ENCODE data around the gene PXDN.
"Not testable (repeated sequence)": the region's sequence is repeated elsewhere in the genome, so short reads cannot be mapped to it uniquely, and the experiment has no call there.

Gene PXDN

GRCh38 chr2:1739322-1739957 is 4.9 kb downstream of the PXDN start:
- DNase-seq = no peak

- DNase-seq = no peak
These were observed 5.5 kb downstream of the PXDN start for GRCh38 chr2:1738646-1739302.

GRCh38 chr2:1738163-1738562 is 6.2 kb downstream of the PXDN start:
- no peak for DNase-seq

DNA sequence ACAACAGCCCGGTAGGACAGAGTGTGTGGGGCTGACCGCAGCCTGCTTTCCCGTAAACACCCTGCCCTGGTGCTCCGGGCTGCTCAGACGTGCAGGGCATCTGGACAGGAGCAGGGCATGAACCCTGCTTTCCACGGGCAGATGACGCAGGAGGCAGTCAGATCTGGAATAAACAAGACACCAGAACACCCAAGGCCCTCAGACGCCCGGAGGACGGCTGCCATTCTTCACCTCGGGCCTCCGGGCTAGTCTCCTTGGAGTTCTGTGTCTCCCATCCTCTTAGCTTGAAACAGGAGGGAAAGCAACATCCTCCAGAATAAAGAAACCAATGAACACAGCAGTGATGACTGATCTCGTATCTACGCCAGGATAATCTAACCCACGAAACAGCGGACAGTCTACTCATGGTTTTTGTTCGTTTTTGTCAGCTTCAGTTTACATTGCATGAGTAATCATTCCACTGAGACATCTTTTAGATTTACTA is 7.3 kb downstream of the PXDN start:
- DNase-seq = no peak

DNA sequence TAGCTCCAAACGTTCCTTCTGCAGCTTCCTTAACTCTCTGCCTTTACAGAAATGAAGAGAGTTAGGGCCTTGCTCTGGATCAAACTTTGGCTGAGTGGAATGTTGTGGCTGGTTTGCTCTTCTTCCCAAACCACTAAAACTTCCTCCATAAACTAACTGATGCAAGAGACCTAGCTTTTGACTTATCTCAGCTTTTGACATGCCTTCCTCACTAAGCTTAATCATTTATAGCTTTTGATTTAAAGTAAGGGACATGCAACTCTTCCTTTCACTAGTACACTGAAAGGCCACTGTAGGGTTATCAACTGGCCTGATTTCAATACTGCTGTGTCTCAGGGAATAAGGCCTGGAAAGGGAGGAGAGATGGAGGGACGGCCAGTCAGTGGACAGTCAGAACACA is 8.3 kb downstream of the PXDN start:
- no peak for DNase-seq

DNA sequence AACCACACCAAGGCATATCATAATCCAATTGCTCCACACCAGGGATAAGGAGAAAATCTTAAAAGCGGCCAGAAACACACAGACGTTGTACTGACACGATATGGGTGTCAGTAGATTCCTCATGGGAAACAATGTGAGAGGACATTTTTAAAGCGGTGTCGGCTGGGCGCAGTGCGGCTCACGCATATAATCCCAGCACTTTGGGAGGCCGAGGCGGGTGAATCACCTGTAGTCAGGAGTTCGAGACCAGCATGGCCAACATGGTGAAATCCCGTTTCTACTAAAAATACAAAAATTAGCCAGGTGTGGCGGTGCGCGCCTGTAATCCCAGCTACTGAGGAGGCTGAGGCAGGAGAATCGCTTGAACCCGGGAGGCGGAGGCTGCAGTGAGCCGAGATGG is 11.0 kb downstream of the PXDN start:
- not testable (repeated sequence) for DNase-seq

DNA sequence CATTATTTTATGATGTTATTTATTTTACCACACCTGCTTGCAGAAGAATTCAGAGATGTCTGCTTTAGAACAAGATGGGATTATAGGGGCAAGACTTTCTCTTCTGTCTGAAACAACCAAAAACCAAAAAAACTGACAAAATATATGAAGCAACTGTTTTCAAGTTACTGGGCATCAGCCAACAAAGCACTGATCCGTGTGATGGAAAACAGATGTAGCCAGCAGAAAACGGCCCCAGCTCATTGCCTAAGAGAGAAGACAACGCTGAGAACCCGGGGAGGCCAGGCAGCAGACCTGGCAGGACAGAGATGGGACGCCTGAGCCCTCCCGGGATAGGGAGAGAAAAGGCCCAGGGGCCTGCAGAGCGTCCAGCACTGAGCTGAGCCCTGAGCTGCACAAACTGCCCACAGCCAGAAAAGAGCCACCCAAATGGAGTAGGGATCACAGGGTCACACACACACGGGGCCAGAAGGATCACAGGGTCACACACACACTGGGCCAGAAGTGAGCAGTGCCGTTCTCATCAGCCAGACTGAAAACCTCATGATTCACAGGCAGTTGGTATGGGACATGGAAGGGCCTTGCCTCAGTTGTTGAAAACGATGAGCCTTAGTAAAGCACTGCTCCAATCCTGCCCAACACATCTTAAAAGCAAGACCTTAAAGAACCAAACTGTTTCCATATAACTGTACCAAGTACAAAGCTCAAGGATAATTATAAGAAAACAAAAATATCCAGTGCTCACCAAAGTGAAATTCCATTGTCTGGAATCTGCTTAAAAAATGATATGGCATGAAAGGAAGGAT is 12.1 kb downstream of the PXDN start:
- no peak for DNase-seq

GRCh38 chr2:1731447-1731962 is 12.8 kb downstream of the PXDN start:
- DNase-seq = no peak

- DNase-seq = no peak
These were observed 14.0 kb downstream of the PXDN start for GRCh38 chr2:1730015-1730927.

DNA sequence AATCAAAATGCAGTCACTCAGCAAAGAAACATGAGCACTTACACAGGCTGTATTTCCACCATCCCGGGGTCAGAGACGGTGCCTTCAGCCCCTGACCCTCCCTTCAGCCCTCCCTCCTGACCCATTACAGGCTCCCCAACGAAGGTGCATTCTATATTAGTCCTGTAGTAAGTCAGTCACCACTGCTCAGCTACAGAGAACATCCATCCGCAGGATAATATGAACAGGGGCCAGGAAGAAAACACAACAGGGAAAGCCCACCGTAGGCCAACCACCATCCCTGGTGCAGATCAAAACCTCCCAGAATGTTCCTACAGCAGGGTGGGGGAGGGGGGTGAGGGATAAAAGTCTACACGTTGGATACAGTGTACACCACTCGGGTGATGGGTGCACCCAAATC is 15.1 kb downstream of the PXDN start:
- DNase-seq = no peak

DNA sequence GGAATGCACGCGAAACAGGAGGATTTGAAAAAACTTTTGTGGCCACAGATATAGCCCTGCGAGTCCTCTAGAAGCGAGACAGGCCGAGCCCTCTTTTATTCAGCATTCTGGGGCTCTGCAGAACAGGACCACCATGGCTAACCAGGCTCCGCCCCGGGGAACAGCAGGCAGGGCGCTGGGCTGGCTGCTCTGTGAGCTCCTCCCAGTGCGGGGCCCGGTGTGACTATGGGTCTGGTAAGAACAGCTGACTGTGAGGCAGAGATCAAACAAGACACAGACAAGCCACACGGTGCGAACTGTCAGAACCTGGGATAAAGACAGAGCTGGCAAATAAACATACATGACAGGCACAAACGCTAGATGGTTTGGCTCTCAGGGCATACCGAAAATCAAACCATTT is 15.5 kb downstream of the PXDN start:
- no peak for DNase-seq

DNA sequence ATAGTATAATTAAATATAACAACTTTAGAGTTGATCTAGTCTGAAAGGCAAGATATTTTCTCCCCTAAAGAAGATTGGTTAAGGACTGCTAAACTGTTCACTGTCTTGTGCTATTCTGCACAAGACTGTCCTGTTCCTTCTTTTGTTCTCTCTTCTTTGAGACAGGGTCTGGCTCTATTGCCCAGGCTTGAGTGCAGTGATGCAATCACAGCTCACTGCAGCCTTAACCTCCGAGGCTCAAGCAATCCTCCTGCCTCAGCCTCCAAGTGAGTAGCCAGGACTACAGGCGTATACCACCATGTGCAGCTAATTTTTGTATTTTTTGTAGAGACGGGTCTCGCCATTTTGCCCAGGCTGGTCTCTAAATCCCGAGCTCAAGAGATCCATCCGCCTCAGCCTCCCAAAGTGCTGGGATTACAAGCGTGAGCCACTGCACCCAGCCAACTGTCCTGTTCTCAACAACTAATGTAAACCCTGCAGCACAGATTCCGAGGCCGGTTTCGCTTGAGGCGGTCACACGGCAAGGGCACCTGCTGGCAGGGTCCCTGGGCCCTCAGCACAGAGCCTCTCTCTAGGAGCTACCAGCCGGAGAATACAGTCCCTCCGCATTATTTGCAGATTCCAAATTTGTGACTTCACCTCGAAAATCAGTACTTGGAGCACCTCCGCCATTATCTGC is 16.4 kb downstream of the PXDN start:
- DNase-seq = no peak

- no peak for DNase-seq
These were observed 17.1 kb downstream of the PXDN start for GRCh38 chr2:1727101-1727771.

DNA sequence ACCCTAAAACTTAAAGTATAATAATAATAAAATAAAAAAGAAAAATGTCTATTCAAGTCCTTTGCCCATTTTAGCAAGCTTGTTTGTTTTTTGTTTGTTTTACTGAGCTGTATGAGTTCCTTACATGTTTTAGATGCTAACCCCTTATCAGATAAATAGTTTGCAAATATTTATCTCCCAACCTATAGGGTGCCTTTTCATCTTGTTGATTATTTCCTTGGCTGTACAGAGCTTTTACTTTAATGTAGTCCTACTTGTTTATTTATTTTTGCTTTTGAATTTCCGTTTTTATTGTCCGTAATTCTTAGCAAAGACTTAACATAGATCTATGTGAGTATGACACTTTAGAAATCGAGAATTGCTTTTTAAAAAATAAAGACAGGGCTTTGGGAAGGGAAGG is 17.8 kb downstream of the PXDN start:
- DNase-seq = no peak

DNA sequence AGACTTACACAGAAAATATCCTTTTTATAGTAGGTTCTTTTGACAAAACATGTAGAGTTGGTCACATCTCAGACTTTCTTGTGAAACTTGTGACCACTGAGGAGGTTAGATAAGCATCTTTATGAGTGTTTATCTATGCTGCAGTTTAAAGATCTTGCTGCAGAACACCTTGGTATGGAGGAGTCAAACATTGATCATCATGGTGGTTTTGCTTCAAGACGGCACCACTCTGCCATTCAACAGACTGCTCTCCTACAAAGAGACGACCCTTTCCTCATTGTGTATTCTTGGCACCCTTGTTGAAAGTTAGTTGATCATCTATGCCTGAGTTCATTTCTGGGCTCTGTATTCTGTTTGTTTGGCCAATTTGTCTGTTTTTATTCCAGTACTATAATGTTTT is 20.0 kb downstream of the PXDN start:
- DNase-seq = not testable (repeated sequence)

DNA sequence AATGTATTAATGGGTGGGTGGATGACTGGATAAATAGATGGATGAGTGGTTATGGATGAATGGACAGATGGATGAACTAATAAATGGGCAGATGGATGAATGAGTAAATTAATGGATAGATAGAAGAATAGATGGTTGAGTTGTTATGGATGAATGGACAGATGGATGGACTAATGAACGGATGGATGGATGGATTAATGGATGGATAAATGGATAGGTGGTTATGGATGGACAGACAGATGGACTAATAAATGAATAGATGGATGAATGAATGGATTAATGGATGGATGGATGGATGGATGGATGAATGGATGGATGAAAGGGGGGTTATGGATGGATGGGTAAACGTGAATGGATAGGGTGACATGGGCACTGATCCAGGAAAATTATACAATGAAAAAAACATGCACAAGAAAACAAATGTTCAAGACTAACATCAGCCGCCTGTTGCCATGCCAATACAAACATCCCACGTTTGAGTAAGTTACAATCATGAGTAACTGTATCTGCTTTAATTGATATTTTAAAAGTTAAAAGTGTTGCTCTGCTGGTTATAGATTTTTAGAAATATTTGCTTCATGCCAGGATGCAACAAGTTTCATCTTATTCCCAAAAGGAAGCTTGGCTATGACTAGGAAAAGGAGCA is 20.8 kb downstream of the PXDN start:
- no peak for DNase-seq

DNA sequence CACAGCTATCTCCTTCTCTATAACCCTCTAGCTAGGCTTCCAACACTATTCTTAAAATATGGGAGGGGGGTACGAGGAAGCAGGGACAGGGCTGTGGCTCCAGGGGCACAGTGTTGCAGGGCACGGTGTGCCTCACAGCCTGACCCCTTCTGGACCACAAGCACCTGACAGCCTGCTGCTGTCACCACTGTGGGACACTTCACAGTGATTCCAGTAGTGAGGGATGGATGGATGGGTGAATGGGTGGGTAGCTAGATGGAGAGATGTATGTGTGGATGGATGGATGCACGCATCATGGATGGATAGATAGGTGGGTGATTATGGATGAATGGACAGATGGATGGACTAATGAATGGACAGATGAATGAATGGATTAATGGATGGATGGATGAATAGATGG is 21.6 kb downstream of the PXDN start:
- DNase-seq = no peak

DNA sequence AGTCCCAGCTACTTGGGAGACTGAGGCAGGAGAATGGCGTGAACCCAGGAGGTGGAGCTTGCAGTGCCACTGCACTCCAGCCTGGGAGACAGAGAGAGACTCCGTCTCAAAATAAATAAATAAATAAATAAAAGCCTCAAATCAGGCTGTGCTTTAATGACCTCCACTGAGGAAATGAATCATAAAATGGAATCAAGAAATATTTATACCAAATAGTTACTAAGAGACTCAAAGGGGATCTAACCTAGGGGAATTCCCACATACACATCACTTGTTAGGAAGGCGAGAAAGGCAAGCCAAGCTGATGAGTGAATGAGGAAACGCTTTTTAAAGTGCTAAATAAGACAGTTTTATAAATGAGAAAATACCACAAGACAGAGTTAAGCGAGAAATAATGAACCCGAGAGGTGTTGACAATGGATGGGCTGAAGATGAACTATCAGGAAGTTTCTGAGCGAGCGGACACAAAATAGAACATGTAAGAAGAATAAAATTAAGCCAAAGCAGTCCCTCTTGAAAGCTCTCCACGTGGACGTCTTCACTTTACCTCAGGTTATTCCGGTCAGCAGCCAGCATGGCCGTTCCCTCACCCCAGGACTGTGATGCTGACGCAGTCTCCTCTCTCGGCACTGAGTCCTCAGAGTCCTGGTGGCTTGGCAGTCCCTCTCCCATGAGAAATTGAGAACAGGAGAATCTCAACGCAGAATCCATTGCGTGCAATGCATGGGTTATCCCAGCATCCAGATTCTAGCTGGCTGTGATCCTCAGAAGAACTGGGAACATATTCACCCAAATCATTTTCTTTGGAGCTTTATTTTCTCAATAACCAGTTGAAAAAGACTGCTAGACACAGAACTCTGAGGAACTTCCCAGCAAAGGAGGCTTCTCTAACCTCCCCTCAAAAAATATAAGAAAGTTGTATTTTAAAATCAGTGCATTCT is 22.3 kb downstream of the PXDN start:
- no peak for DNase-seq

- no peak for DNase-seq
These were observed 25.7 kb downstream of the PXDN start for GRCh38 chr2:1718339-1719220.

Data from NCI-H1436 (cell line).